Mesothelial cell of epicardium (in vitro differentiated cells): ENCODE measurements around the gene RHOBTB1. TPM values are rescaled to one million over a fixed set of nuclear protein-coding genes. Genes with fewer than 3 reads are reported as not detected.

Experiments
- DNase-seq, 2 experiments: peaks; one replicate each; pipeline ENCODE4 v3.0.0; 2021; ENCODE audit warnings: low spot score in 2 of 2; ENCODE audit not compliant: unreplicated experiment in 2 of 2
- H3K27ac Mint-ChIP-seq: 2 replicates; pipeline ENCODE4 v1.8.0; 2021; ENCODE audit warnings: mixed read lengths
- H3K27me3 Mint-ChIP-seq: 2 replicates; pipeline ENCODE4 v1.8.0; 2021; ENCODE audit warnings: low read depth, mixed read lengths
- H3K36me3 Mint-ChIP-seq: 2 replicates; pipeline ENCODE4 v1.8.0; 2021; ENCODE audit warnings: mixed read lengths
- H3K4me1 Mint-ChIP-seq: 2 replicates; pipeline ENCODE4 v1.8.0; 2021; ENCODE audit warnings: mixed read lengths
- H3K4me3 Mint-ChIP-seq: 2 replicates; pipeline ENCODE4 v1.8.0; 2021; ENCODE audit warnings: mild to moderate bottlenecking, moderate library complexity, mixed read lengths
- H3K9me3 Mint-ChIP-seq: 2 replicates; pipeline ENCODE4 v1.8.0; 2021; ENCODE audit warnings: mixed read lengths
- CTCF ChIP-seq: fragments of 200-600 bp; sonication (generic); IDR thresholded peaks from one replicate; pipeline ENCODE4 v1.5.0; 2021; ENCODE audit warnings: antibody characterized with exemption; ENCODE audit not compliant: unreplicated experiment
- total RNA-seq: library from RNA; stranded (reverse); gene quantifications from 3 replicates; pipeline ENCODE4 v1.2.1, GENCODE V29; 2021

Gene RHOBTB1
- total RNA-seq, 1 donor from 2014 or later, result 52.5 TPM

GRCh38 chr10:60913657-60914056 lies 30.3 kb downstream of the RHOBTB1 start:
- no peak for TF ChIP-seq CTCF
- no peak for DNase-seq
- Mint-ChIP-seq H3K4me1 (peaks cover 19% of the 10 kb centered on the region), H3K27me3 (no peaks in the 10 kb centered on the region), H3K4me3 (no peak overlapping the region), H3K9me3 (peaks cover 15% of the 10 kb centered on the region), H3K27ac (peak overlapping the region; percentile 52), H3K36me3 (peaks cover 61% of the 10 kb centered on the region)

- Mint-ChIP-seq H3K4me3 (no peak overlapping the region), H3K27ac (peak overlapping the region; percentile 41), H3K36me3 (peaks cover 61% of the 10 kb centered on the region), H3K27me3 (no peaks in the 10 kb centered on the region), H3K9me3 (peaks cover 15% of the 10 kb centered on the region), H3K4me1 (peaks cover 22% of the 10 kb centered on the region)
- TF ChIP-seq CTCF, result no peak
- DNase-seq, result no peak
Measured at GRCh38 chr10:60913071-60913470, 30.9 kb downstream of the RHOBTB1 start.

- Mint-ChIP-seq H3K27me3 (no peaks in the 10 kb centered on the region), H3K27ac (no peak overlapping the region), H3K4me3 (no peak overlapping the region), H3K4me1 (peaks cover 24% of the 10 kb centered on the region), H3K9me3 (peaks cover 14% of the 10 kb centered on the region), H3K36me3 (peaks cover 62% of the 10 kb centered on the region)
- TF ChIP-seq CTCF, result no peak
- no peak for DNase-seq
Measured at GRCh38 chr10:60911715-60912114, 32.3 kb downstream of the RHOBTB1 start.

GRCh38 chr10:60911216-60911615 lies 32.8 kb downstream of the RHOBTB1 start:
- no peak for TF ChIP-seq CTCF
- peaks cover 15% of the 10 kb centered on the region for H3K9me3 Mint-ChIP-seq
- H3K4me1 Mint-ChIP-seq, result peaks cover 24% of the 10 kb centered on the region
- H3K27me3 Mint-ChIP-seq, result no peaks in the 10 kb centered on the region
- H3K36me3 Mint-ChIP-seq, result peaks cover 64% of the 10 kb centered on the region
- H3K4me3 Mint-ChIP-seq, result no peak overlapping the region
- no peak for DNase-seq
- H3K27ac Mint-ChIP-seq, result peak overlapping the region; percentile 1

- DNase-seq, result no peak
- peaks cover 18% of the 10 kb centered on the region for H3K9me3 Mint-ChIP-seq
- H3K4me3 Mint-ChIP-seq, result no peak overlapping the region
- no peak overlapping the region for H3K27ac Mint-ChIP-seq
- no peak for TF ChIP-seq CTCF
- H3K4me1 Mint-ChIP-seq, result peaks cover 20% of the 10 kb centered on the region
- no peaks in the 10 kb centered on the region for H3K27me3 Mint-ChIP-seq
- peaks cover 68% of the 10 kb centered on the region for H3K36me3 Mint-ChIP-seq
Measured at GRCh38 chr10:60910543-60910942, 33.4 kb downstream of the RHOBTB1 start.

GRCh38 chr10:60908896-60909295 lies 35.1 kb downstream of the RHOBTB1 start:
- H3K27ac Mint-ChIP-seq, result peak overlapping the region; percentile 65
- H3K36me3 Mint-ChIP-seq, result peaks cover 75% of the 10 kb centered on the region

More at GRCh38 chr10:60908896-60909295, 35.1 kb downstream of the RHOBTB1 start:
- Mint-ChIP-seq H3K9me3 (peaks cover 22% of the 10 kb centered on the region), H3K4me1 (peaks cover 10% of the 10 kb centered on the region), H3K4me3 (no peak overlapping the region), H3K27me3 (no peaks in the 10 kb centered on the region)
- no peak for TF ChIP-seq CTCF
- DNase-seq, result no peak
